ENCODE results near the gene TSPAN3.
A peak's percentile ranks its signal among the peaks of the same experiment; 100 is the strongest.

TSPAN3 gene

DNA sequence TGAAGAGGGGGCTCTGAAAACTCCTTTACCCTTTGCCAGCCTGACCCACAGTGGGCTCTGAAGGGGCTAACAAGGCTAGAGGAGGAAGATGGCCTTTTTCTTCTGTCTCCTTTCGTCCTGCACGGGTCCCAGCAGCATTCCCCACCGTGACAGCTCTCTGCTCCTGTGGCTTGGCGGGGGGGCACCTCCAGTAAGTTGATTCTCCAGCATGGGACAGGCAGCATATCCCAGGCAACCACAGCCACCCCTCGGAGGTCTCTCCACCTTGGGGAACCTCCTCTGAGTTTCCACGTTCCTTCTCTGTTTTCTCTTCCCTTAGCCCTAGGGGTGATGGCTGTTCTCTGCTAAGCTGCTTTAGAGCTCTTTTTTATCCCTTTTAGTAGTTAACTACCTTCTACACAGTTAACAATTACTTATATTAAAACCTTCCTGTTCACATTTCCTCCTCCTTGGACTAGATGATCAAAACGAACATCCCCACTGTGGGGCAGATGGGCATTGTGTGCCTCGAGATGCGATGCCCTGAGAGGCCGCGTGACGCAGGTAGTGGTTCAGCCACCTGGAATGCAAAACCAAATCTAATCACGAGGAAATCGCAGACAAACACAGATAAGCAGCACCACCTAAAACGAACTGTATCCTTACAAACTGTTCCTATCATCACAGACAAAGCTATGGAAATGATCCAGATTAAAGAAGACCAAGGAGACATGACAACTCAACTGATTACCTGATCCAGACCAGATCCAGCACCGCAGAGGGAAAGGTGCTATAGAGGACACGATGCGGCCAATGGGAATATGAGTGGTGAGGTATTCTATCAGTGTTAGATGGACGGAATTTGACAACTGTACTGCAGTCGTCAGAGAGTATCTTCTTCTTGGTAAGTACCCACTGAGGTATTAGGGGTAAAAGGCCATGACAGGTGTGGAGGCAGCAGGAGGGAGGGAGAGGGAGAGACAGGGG is 27.7 kb downstream of the TSPAN3 start:
- H3K27me3 ChIP-seq (ENCODE audit: control insufficient read depth in 3 of 3, insufficient read depth in 3 of 3, low read depth in 1 of 3, low read length in 3 of 3) = no peaks in the 10 kb centered on the region
- H3K23ac ChIP-seq (ENCODE audit: low read depth, low read length, poor library complexity) = no peak overlapping the region
- H3K27ac ChIP-seq (replicated peaks; ENCODE audit: low read length) = no peak overlapping the region
- H3K4ac ChIP-seq (ENCODE audit: low read length) = no peak overlapping the region
- H4K91ac ChIP-seq (ENCODE audit: low read depth, low read length, poor library complexity) = no peak overlapping the region
- DNase-seq (ENCODE audit: low spot score) = no peak
- no peaks in the 10 kb centered on the region for H3K4me1 ChIP-seq (ENCODE audit: control insufficient read depth in 2 of 2, insufficient read depth in 1 of 2, low read depth in 1 of 2, low read length in 2 of 2)
- H3K4me3 ChIP-seq (ENCODE audit: low read length in 2 of 2) = no peak overlapping the region
- H2BK120ac ChIP-seq (ENCODE audit: low read depth, low read length) = no peak overlapping the region
- H2BK15ac ChIP-seq (ENCODE audit: low read length) = no peak overlapping the region
- H4K8ac ChIP-seq (ENCODE audit: low read depth, low read length) = no peak overlapping the region
- no peak overlapping the region for H3K9ac ChIP-seq (ENCODE audit: low read depth, low read length, poor library complexity)
- peaks cover 31 to 68% of the 10 kb centered on the region in 2 donors for H3K36me3 ChIP-seq (replicated peaks in 1 of 2; ENCODE audit: control insufficient read depth in 2 of 2, insufficient read depth in 2 of 2, low read length in 2 of 2)
- no peaks in the 10 kb centered on the region for H3K9me3 ChIP-seq (replicated peaks in 1 of 2; ENCODE audit: control insufficient read depth in 2 of 2, insufficient read depth in 1 of 2, low read depth in 1 of 2, low read length in 2 of 2)
- H3K79me1 ChIP-seq (ENCODE audit: low read depth, low read length) = no peaks in the 10 kb centered on the region
- H3K18ac ChIP-seq (ENCODE audit: low read length) = no peak overlapping the region
- H2BK5ac ChIP-seq (ENCODE audit: low read length) = no peak overlapping the region
- H3K14ac ChIP-seq (ENCODE audit: low read length) = no peak overlapping the region
- WGBS, 2 donors (ENCODE audit: extremely low coverage in 2 of 2, insufficient read length in 2 of 2, insufficient replicate concordance in 1 of 2) = no CpG with 5 or more reads among the region's 20 CpGs
- H3K4me2 ChIP-seq (ENCODE audit: insufficient read depth, low read length, poor library complexity, severe bottlenecking) = no peak overlapping the region
- H2BK12ac ChIP-seq (ENCODE audit: low read length) = no peak overlapping the region
- no peak overlapping the region for H2AFZ ChIP-seq (ENCODE audit: low read length)
- H2AK5ac ChIP-seq (ENCODE audit: low read depth, low read length) = no peak overlapping the region

DNA sequence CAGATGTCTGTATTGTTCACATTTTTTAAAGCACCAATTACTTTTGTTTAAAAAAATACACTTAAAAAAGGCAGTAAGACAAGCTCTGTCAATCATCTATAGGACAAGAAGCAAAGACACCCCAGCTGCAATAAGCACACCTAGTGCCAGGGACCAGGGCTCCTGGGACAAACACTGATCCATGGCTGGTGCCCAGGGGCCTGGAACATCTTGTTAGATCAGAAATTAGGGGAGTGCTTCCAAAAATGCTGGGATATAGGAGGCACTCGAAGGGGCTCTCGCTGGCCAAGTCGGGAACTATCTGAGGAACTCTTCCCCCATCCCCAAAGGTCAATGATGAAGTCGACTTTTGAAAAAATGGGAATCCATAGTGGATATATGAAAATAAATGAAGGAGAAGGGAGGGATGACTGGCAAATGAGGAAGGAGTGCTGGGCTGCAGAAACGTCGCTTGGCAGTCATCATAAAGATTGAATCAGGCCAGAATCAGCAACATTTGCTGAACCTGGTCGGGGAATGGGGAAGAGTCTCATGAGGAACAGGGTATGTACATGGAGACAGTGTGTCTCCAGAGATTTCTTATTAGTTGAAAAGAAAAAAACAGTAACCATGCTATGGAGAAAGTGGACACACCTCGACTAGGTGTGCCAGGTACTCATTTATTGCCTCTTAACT is 28.5 kb downstream of the TSPAN3 start:
- no peak overlapping the region for H4K91ac ChIP-seq (ENCODE audit: low read depth, low read length, poor library complexity)
- H3K9me3 ChIP-seq (replicated peaks in 1 of 2; ENCODE audit: control insufficient read depth in 2 of 2, insufficient read depth in 1 of 2, low read depth in 1 of 2, low read length in 2 of 2) = no peaks in the 10 kb centered on the region
- H3K23ac ChIP-seq (ENCODE audit: low read depth, low read length, poor library complexity) = no peak overlapping the region
- H3K18ac ChIP-seq (ENCODE audit: low read length) = no peak overlapping the region
- H3K27me3 ChIP-seq (ENCODE audit: control insufficient read depth in 3 of 3, insufficient read depth in 3 of 3, low read depth in 1 of 3, low read length in 3 of 3) = no peaks in the 10 kb centered on the region
- no CpG with 5 or more reads among the region's 8 CpGs for WGBS, 2 donors (ENCODE audit: extremely low coverage in 2 of 2, insufficient read length in 2 of 2, insufficient replicate concordance in 1 of 2)
- H3K4me1 ChIP-seq (ENCODE audit: control insufficient read depth in 2 of 2, insufficient read depth in 1 of 2, low read depth in 1 of 2, low read length in 2 of 2) = no peaks in the 10 kb centered on the region
- no peak overlapping the region for H3K4me3 ChIP-seq (ENCODE audit: low read length in 2 of 2)
- no peak overlapping the region for H3K14ac ChIP-seq (ENCODE audit: low read length)
- H2BK12ac ChIP-seq (ENCODE audit: low read length) = no peak overlapping the region
- no peak overlapping the region for H3K27ac ChIP-seq (replicated peaks; ENCODE audit: low read length)
- H3K4me2 ChIP-seq (ENCODE audit: insufficient read depth, low read length, poor library complexity, severe bottlenecking) = no peak overlapping the region
- no peak overlapping the region for H2AFZ ChIP-seq (ENCODE audit: low read length)
- H3K4ac ChIP-seq (ENCODE audit: low read length) = no peak overlapping the region
- peaks cover 31 to 63% of the 10 kb centered on the region in 2 donors for H3K36me3 ChIP-seq (replicated peaks in 1 of 2; ENCODE audit: control insufficient read depth in 2 of 2, insufficient read depth in 2 of 2, low read length in 2 of 2)
- no peak overlapping the region for H4K8ac ChIP-seq (ENCODE audit: low read depth, low read length)
- H2AK5ac ChIP-seq (ENCODE audit: low read depth, low read length) = no peak overlapping the region
- H3K9ac ChIP-seq (ENCODE audit: low read depth, low read length, poor library complexity) = no peak overlapping the region
- H3K79me1 ChIP-seq (ENCODE audit: low read depth, low read length) = peaks cover 4% of the 10 kb centered on the region
- H2BK120ac ChIP-seq (ENCODE audit: low read depth, low read length) = no peak overlapping the region
- no peak overlapping the region for H2BK15ac ChIP-seq (ENCODE audit: low read length)
- no peak for DNase-seq (ENCODE audit: low spot score)
- H2BK5ac ChIP-seq (ENCODE audit: low read length) = no peak overlapping the region

DNA sequence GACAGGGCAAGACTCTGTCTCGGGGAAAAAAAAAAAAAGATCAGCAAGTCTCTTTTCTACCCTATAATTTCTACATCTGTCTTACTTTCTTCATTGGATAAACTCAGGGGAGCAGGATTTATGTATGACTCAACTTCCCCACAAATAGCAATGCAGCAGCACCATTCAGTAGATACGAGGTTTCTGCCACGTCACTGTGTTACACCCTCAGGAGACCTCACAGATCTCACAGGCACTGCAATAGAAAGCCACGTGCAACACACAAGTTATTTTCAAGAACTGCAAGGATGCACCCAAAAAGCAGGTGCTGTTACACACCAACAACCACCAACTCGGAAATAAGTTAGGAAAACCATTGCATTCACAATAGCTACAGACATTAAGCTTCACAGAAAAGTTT is 30.2 kb downstream of the TSPAN3 start:
- no peak overlapping the region for H2BK15ac ChIP-seq (ENCODE audit: low read length)
- H2BK12ac ChIP-seq (ENCODE audit: low read length) = no peak overlapping the region
- H3K4ac ChIP-seq (ENCODE audit: low read length) = no peak overlapping the region
- H4K91ac ChIP-seq (ENCODE audit: low read depth, low read length, poor library complexity) = no peak overlapping the region
- H2AFZ ChIP-seq (ENCODE audit: low read length) = no peak overlapping the region
- DNase-seq (ENCODE audit: low spot score) = no peak
- peak overlapping the region; percentile 8 for H3K18ac ChIP-seq (ENCODE audit: low read length)
- no peak overlapping the region for H3K14ac ChIP-seq (ENCODE audit: low read length)
- H3K27me3 ChIP-seq (ENCODE audit: control insufficient read depth in 3 of 3, insufficient read depth in 3 of 3, low read depth in 1 of 3, low read length in 3 of 3) = no peaks in the 10 kb centered on the region
- H3K9me3 ChIP-seq (replicated peaks in 1 of 2; ENCODE audit: control insufficient read depth in 2 of 2, insufficient read depth in 1 of 2, low read depth in 1 of 2, low read length in 2 of 2) = no peaks in the 10 kb centered on the region
- no peak overlapping the region for H3K4me2 ChIP-seq (ENCODE audit: insufficient read depth, low read length, poor library complexity, severe bottlenecking)
- H2BK5ac ChIP-seq (ENCODE audit: low read length) = no peak overlapping the region
- no peak overlapping the region for H3K4me3 ChIP-seq (ENCODE audit: low read length in 2 of 2)
- WGBS, 2 donors (ENCODE audit: extremely low coverage in 2 of 2, insufficient read length in 2 of 2, insufficient replicate concordance in 1 of 2) = no CpG with 5 or more reads among the region's 5 CpGs
- H4K8ac ChIP-seq (ENCODE audit: low read depth, low read length) = no peak overlapping the region
- H3K4me1 ChIP-seq (ENCODE audit: control insufficient read depth in 2 of 2, insufficient read depth in 1 of 2, low read depth in 1 of 2, low read length in 2 of 2) = no peaks in the 10 kb centered on the region
- H3K79me1 ChIP-seq (ENCODE audit: low read depth, low read length) = peaks cover 6% of the 10 kb centered on the region
- no peak overlapping the region for H2AK5ac ChIP-seq (ENCODE audit: low read depth, low read length)
- H3K36me3 ChIP-seq (replicated peaks in 1 of 2; ENCODE audit: control insufficient read depth in 2 of 2, insufficient read depth in 2 of 2, low read length in 2 of 2) = peaks cover 37 to 63% of the 10 kb centered on the region in 2 donors
- H3K9ac ChIP-seq (ENCODE audit: low read depth, low read length, poor library complexity) = no peak overlapping the region
- H3K27ac ChIP-seq (replicated peaks; ENCODE audit: low read length) = peak overlapping the region; percentile 2
- H2BK120ac ChIP-seq (ENCODE audit: low read depth, low read length) = no peak overlapping the region
- H3K23ac ChIP-seq (ENCODE audit: low read depth, low read length, poor library complexity) = no peak overlapping the region

DNA sequence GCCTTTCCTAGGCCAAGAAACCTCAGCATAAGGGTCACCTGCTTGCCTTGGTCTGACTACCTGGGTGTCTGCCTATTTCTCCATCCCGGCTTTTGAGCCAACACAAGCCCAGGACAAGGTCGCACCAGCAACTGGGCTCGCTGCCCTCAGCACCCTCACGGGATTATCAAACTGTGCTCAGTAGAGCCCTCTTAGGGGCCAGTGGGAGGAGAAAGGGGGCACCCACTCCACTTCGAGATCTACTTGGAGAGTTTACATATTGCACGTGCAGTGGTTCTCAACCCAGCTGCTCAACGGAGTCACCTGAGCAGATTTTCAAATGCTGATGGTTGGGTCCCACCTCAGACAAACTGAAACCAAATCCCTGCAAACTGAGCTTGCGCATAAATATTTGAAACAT is 31.1 kb downstream of the TSPAN3 start:
- no peak overlapping the region for H4K8ac ChIP-seq (ENCODE audit: low read depth, low read length)
- H2AK5ac ChIP-seq (ENCODE audit: low read depth, low read length) = no peak overlapping the region
- H3K9me3 ChIP-seq (replicated peaks in 1 of 2; ENCODE audit: control insufficient read depth in 2 of 2, insufficient read depth in 1 of 2, low read depth in 1 of 2, low read length in 2 of 2) = no peaks in the 10 kb centered on the region
- no peak overlapping the region for H2BK120ac ChIP-seq (ENCODE audit: low read depth, low read length)
- no peak overlapping the region for H3K9ac ChIP-seq (ENCODE audit: low read depth, low read length, poor library complexity)
- peaks cover 7% of the 10 kb centered on the region for H3K79me1 ChIP-seq (ENCODE audit: low read depth, low read length)
- H3K23ac ChIP-seq (ENCODE audit: low read depth, low read length, poor library complexity) = no peak overlapping the region
- no peak overlapping the region for H3K4ac ChIP-seq (ENCODE audit: low read length)
- H2BK12ac ChIP-seq (ENCODE audit: low read length) = no peak overlapping the region
- H3K4me2 ChIP-seq (ENCODE audit: insufficient read depth, low read length, poor library complexity, severe bottlenecking) = no peak overlapping the region
- peaks cover 0 to under 1% of the 10 kb centered on the region in 2 donors for H3K4me1 ChIP-seq (ENCODE audit: control insufficient read depth in 2 of 2, insufficient read depth in 1 of 2, low read depth in 1 of 2, low read length in 2 of 2)
- H3K27me3 ChIP-seq (ENCODE audit: control insufficient read depth in 3 of 3, insufficient read depth in 3 of 3, low read depth in 1 of 3, low read length in 3 of 3) = no peaks in the 10 kb centered on the region
- no peak overlapping the region for H2BK5ac ChIP-seq (ENCODE audit: low read length)
- no CpG with 5 or more reads among the region's 8 CpGs for WGBS, 2 donors (ENCODE audit: extremely low coverage in 2 of 2, insufficient read length in 2 of 2, insufficient replicate concordance in 1 of 2)
- no peak for DNase-seq (ENCODE audit: low spot score)
- H2BK15ac ChIP-seq (ENCODE audit: low read length) = no peak overlapping the region
- H3K4me3 ChIP-seq (ENCODE audit: low read length in 2 of 2) = no peak overlapping the region
- no peak overlapping the region for H3K14ac ChIP-seq (ENCODE audit: low read length)
- H2AFZ ChIP-seq (ENCODE audit: low read length) = no peak overlapping the region
- H3K36me3 ChIP-seq (replicated peaks in 1 of 2; ENCODE audit: control insufficient read depth in 2 of 2, insufficient read depth in 2 of 2, low read length in 2 of 2) = peaks cover 32 to 60% of the 10 kb centered on the region in 2 donors
- no peak overlapping the region for H4K91ac ChIP-seq (ENCODE audit: low read depth, low read length, poor library complexity)
- H3K18ac ChIP-seq (ENCODE audit: low read length) = no peak overlapping the region
- H3K27ac ChIP-seq (replicated peaks; ENCODE audit: low read length) = no peak overlapping the region

All from neuronal stem cell (in vitro differentiated cells).